Left lobe of liver (tissue), 2 donors: Measurements from ENCODE around the gene DMKN. TPM values are rescaled to one million over a fixed set of nuclear protein-coding genes. Genes with fewer than 3 reads are reported as not detected.

Experiments used
- ATAC-seq: fragments of 200-7000 bp; cut with Tn5 transposase; one replicate; pipeline ENCODE4 v1.9.1; 2020; ENCODE audit warnings: mild to moderate bottlenecking, moderate library complexity
- DNase-seq: peaks from one replicate; pipeline ENCODE4 v3.0.0-alpha.2; 2020; ENCODE audit warnings: low spot score
- total RNA-seq: library from RNA; stranded (reverse); gene quantifications from one replicate; pipeline ENCODE4 v1.2.1, GENCODE V29; 2021
- donor health status: DM: no; HTN: no; CAD: no; lungs with moderate emphysema.
- donor health status: DM: no; HTN: yes; CAD: no.

DMKN gene
- total RNA-seq, 1 donor from 2014 or later, result 2.0 TPM

GRCh38 chr19:35549879-35550523, 36.6 kb upstream of the DMKN start:
- no peak for DNase-seq
- no peak for ATAC-seq

DNA sequence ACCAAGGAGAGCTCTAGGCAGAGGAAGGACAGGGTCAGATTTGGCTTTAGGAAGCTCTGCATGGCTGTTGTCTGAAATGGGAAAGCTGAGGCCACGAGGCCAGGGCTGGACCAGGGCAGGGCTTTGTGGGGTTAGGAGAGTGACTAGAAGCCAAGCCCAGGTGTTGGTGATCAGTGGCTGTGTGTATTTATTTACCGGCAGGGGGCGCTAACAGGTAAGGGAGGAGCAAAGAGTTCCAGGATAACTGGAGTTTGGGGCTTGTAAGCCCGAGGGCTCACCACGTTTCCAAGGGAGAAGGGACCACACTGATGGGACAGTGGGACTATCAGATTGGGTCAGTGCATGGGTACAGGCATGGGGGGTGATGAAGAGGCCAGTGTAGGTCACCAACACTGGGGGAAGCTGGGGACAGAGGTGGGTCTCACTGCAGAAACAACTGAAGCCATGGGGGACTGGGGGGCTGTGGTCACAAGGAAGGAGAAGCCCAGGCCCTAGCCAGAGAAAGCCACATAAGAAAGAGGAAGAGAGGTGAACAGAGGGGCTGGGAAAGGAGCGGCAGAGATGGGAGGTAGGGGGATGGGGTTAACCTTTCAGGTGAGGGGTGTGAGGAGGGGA, 35.8 kb upstream of the DMKN start:
- ATAC-seq (peak; percentile 55), DNase-seq (peak; percentile 60)

- no peak for ATAC-seq
- DNase-seq, result no peak
Observed at GRCh38 chr19:35546532-35546931, 33.1 kb upstream of the DMKN start.

DNA sequence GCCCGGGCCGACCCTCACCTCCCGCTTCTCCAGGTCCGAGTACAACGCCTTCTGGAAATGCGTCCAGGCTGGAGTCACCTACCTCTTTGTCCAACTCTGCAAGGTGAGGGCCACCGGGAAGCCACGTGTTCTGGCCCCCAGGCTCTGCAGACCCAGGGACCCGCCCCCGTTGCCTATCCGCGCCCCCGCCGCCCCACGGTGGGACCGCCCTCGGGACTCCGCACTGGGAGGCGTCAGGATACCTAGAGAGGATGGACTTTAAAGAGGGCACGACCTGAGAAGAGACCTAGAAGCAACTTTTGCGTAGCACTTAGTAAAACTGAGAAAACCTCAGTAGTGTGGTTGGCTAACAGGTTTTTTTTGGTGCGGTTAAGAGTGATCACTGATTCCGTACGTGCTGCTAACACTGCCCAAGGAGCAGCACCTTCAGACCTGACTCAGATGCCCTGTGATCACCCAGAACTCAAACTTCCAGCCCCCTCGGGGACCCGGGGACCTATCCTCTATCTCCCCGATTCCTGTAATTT, 32.5 kb upstream of the DMKN start:
- ATAC-seq (peak; percentile 69), DNase-seq (peak; percentile 66)

GRCh38 chr19:35545001-35545854, 31.8 kb upstream of the DMKN start, which contains the start of gene TMEM147:
Gene TMEM147, plus strand, starts transcription at chr19:35545626. Its CDS starts 114 bp downstream, at chr19:35545740.
- DNase-seq, result peak; percentile 96
- peak; percentile 94 for ATAC-seq

GRCh38 chr19:35544110-35544802, 30.8 kb upstream of the DMKN start:
- no peak for ATAC-seq
- no peak for DNase-seq

- DNase-seq (no peak), ATAC-seq (no peak)
Observed at GRCh38 chr19:35543280-35544109, 30.0 kb upstream of the DMKN start.

DNA sequence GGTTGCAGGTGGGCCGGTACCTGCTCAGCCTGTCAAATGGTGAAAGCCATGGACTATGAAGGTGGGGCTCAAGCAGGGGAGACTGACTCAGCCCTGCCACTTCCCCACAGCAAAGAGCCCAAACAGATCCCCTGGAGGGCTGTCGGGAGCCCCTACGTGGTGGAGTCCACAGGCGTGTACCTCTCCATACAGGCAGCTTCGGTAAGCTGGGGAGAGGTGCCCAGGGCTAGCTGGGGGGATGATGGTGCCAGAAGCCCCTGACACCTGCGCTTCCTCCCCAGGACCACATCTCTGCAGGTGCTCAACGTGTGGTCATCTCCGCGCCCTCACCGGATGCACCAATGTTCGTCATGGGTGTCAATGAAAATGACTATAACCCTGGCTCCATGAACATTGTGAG, 28.8 kb upstream of the DMKN start:
- DNase-seq, result no peak
- ATAC-seq, result no peak

DNA sequence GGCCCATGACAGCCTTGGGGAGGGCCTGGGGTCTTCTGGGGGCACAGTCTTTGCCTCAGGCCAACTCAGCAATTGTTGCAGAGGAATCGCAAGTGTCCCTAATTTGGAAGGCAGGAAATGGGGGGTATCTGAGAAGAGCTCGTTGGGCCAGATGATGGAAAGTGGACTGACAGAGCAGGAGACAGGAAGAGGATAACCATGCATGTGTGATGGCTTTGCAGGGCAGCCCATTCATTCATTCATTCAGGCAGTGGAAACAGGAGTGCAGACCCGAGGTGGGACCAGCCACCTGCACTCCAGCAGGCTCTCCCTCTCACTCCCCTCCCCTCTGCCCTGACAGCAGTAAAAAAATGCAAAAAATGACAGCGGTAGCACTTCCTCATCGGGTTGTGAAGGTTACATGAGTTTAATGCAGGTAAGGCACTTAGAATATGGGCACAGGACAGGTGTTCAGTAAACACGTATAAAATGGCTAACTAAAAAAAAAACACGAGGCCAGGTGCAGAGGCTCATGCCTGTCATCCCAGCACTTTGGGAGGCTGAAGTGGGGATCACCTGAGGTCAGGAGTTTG, 27.0 kb upstream of the DMKN start:
- no peak for ATAC-seq
- no peak for DNase-seq

DNA sequence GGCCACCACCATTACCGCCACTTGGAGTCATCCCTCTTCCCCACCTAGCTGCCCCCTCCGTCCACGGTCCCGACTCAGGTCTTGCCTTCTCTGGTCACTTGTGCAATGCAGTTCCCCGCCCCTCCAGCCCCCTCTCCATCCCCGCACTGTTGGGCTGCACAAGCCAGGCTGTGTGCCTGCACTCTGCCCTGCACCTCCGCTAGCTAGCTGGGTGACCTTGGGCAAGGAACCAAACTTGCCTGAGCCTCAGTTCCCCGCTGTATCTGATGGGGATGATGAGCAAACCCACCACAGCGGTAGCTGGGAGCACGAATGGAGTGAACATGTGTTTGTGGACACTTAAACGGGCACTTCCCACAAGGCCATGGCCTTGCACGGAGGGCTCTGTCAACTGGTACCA, 26.4 kb upstream of the DMKN start:
- DNase-seq, result no peak
- no peak for ATAC-seq

- ATAC-seq (no peak), DNase-seq (no peak)
Observed at GRCh38 chr19:35539314-35539713, 25.9 kb upstream of the DMKN start.

- no peak for ATAC-seq
- DNase-seq, result no peak
Observed at GRCh38 chr19:35534803-35535480, 21.5 kb upstream of the DMKN start.

- DNase-seq, result no peak
- peak; percentile 73 for ATAC-seq
Observed at GRCh38 chr19:35533822-35534392, 20.5 kb upstream of the DMKN start.

GRCh38 chr19:35533201-35533821, 19.9 kb upstream of the DMKN start, which contains the start of gene GAPDHS:
Gene GAPDHS, plus strand, starts transcription at chr19:35533456. Its CDS starts 72 bp downstream, at chr19:35533528.
- DNase-seq (no peak), ATAC-seq (no peak)

DNA sequence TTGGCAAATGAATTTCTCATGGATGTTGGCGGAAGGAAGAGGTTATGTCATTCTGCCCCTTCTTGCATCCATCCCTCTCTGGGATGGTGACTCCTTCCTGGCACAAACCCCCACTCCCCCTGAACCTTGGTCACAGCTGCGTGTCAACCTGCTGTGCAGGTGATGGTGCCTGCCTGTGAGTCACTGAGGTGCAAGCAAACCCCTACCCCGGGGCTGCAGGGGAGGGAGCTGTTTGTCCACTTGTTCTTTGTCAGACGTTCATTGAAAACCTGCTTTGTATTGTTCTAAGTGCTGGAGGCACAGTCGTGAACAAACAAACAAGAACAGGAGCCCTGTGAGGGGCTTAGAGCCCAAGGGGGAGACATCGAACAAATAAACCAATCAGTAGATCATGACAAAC, 17.8 kb upstream of the DMKN start:
- no peak for ATAC-seq
- no peak for DNase-seq

- DNase-seq (no peak), ATAC-seq (no peak)
Observed at GRCh38 chr19:35529241-35530218, 16.1 kb upstream of the DMKN start.
